Hepatocyte (in vitro differentiated cells): Measurements from ENCODE around the gene SEH1L. TPM values are rescaled to one million over a fixed set of nuclear protein-coding genes. Genes with fewer than 3 reads are reported as not detected.
"Not testable (repeated sequence)": the region's sequence is repeated elsewhere in the genome, so short reads cannot be mapped to it uniquely, and the experiment has no call there.

Experiments used
- DNase-seq: peaks from one replicate; pipeline ENCODE4 v3.0.0-alpha.2; 2016; ENCODE audit warnings: low spot score
- H2AFZ ChIP-seq: fragments of 200-600 bp; sonication (generic); 2 replicates; pipeline ENCODE4 v1.6.0; 2016; ENCODE audit warnings: antibody characterized with exemption, mild to moderate bottlenecking
- H3K27ac ChIP-seq: fragments of 200-600 bp; sonication (generic); 2 replicates; pipeline ENCODE4 v1.5.1; 2016; ENCODE audit warnings: mild to moderate bottlenecking
- H3K27me3 ChIP-seq: fragments of 200-600 bp; sonication (generic); 2 replicates; pipeline ENCODE4 v1.6.1; 2016
- H3K36me3 ChIP-seq: fragments of 200-600 bp; sonication (generic); replicated peaks from 2 replicates; pipeline ENCODE4 v1.5.1; 2016; ENCODE audit warnings: low read depth; ENCODE audit not compliant: insufficient read depth
- H3K4me1 ChIP-seq: fragments of 200-600 bp; sonication (generic); 2 replicates; pipeline ENCODE4 v1.5.1; 2016; ENCODE audit warnings: mild to moderate bottlenecking, moderate library complexity; ENCODE audit not compliant: insufficient read depth
- H3K4me2 ChIP-seq: fragments of 200-600 bp; sonication (generic); 2 replicates; pipeline ENCODE4 v1.6.0; 2016
- H3K4me3 ChIP-seq: fragments of 200-600 bp; sonication (generic); 2 replicates; pipeline ENCODE4 v1.5.1; 2016; ENCODE audit warnings: mild to moderate bottlenecking
- H3K79me2 ChIP-seq: fragments of 200-600 bp; sonication (generic); 2 replicates; pipeline ENCODE4 v1.6.0; 2017; ENCODE audit warnings: mild to moderate bottlenecking
- H3K9me2 ChIP-seq: fragments of 200-600 bp; sonication (generic); replicated peaks from 2 replicates; pipeline ENCODE4 v1.6.0; 2017; ENCODE audit warnings: mild to moderate bottlenecking; ENCODE audit not compliant: insufficient read depth
- H3K9me3 ChIP-seq: fragments of 200-600 bp; sonication (generic); 2 replicates; pipeline ENCODE4 v1.5.1; 2016; ENCODE audit warnings: low read depth, mild to moderate bottlenecking
- H4K20me1 ChIP-seq: fragments of 200-600 bp; sonication (generic); 2 replicates; pipeline ENCODE4 v1.6.0; 2016; ENCODE audit warnings: mild to moderate bottlenecking; ENCODE audit not compliant: insufficient read depth, poor library complexity, severe bottlenecking
- EZH2 ChIP-seq: fragments of 200-600 bp; sonication (generic); IDR thresholded peaks from 2 replicates; pipeline ENCODE4 v1.6.1; 2016; ENCODE audit warnings: antibody characterized with exemption, mild to moderate bottlenecking, borderline replicate concordance
- EZH2phosphoT487 ChIP-seq: fragments of 200-600 bp; sonication (generic); IDR thresholded peaks from one replicate; pipeline ENCODE4 v1.6.1; 2018; ENCODE audit warnings: antibody characterized with exemption, mild to moderate bottlenecking, low read depth, moderate library complexity; ENCODE audit not compliant: unreplicated experiment, severe bottlenecking
- WGBS: methylation state at CpG from one replicate; pipeline ENCODE4 v1.1.6; 2016; ENCODE audit warnings: low lambda C conversion rate; ENCODE audit errors: missing lambda C conversion rate; 5-methylcytosine and 5-hydroxymethylcytosine counted together
- polyA plus RNA-seq: library from polyadenylated mRNA; unstranded; fragments of >200 nt; fragmentation: Nextera tagmentation; extraction: Ambion mirVana; gene quantifications from 2 replicates; pipeline ENCODE4 v1.2.1, GENCODE V29; 2016
- total RNA-seq: library from RNA; depleted of rRNA; stranded (reverse); fragments of >200 nt; gene quantifications from 2 replicates; pipeline ENCODE4 v1.2.3, GENCODE V29; 2014
- TF ChIP-seq, protein P1 (sequence below): fragments of 200-600 bp; sonication (generic); IDR thresholded peaks from 2 replicates; pipeline ENCODE4 v1.5.1; 2016; ENCODE audit warnings: antibody characterized with exemption, mild to moderate bottlenecking; ENCODE audit not compliant: poor library complexity

The SEH1L gene
- total and polyA plus RNA-seq, 2 experiments from 2014 or later, result 24.0 to 25.8 TPM

DNA sequence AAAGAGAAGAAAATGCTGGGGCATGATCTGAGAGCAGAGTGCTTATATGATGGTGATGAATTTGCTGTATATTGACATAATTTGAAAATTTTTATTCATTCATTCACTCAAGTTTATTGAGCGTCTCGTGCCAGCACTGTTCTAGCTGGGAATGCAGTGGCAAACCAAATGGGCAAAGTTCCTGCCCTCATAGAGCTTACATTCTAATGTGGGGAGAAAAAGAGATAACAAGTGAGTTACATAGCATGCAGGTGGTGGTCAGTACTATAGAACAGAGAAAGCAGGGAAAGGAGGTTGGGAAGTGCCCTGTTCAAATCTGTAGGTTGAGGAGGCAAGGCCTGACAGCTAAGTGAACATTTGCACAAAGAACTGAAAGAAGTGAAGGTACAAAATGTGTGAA is 47.6 kb downstream of the SEH1L start:
- no peak for DNase-seq
- Histone ChIP-seq H3K27me3 (no peaks in the 10 kb centered on the region), H4K20me1 (peaks cover 12% of the 10 kb centered on the region), H3K79me2 (peaks cover 78% of the 10 kb centered on the region), H2AFZ (no peak overlapping the region), H3K9me2 (no peaks in the 10 kb centered on the region), H3K4me3 (no peak overlapping the region), H3K4me2 (no peak overlapping the region), H3K4me1 (peaks cover 18% of the 10 kb centered on the region), H3K9me3 (no peaks in the 10 kb centered on the region), H3K36me3 (no peaks in the 10 kb centered on the region), H3K27ac (no peak overlapping the region)
- no peak for TF ChIP-seq EZH2phosphoT487
- no peak for TF ChIP-seq EZH2
- TF ChIP-seq, protein P1, sequence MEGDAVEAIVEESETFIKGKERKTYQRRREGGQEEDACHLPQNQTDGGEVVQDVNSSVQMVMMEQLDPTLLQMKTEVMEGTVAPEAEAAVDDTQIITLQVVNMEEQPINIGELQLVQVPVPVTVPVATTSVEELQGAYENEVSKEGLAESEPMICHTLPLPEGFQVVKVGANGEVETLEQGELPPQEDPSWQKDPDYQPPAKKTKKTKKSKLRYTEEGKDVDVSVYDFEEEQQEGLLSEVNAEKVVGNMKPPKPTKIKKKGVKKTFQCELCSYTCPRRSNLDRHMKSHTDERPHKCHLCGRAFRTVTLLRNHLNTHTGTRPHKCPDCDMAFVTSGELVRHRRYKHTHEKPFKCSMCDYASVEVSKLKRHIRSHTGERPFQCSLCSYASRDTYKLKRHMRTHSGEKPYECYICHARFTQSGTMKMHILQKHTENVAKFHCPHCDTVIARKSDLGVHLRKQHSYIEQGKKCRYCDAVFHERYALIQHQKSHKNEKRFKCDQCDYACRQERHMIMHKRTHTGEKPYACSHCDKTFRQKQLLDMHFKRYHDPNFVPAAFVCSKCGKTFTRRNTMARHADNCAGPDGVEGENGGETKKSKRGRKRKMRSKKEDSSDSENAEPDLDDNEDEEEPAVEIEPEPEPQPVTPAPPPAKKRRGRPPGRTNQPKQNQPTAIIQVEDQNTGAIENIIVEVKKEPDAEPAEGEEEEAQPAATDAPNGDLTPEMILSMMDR, result no peak
- 100% methylated on average over 2 of the region's 2 CpGs for WGBS

DNA sequence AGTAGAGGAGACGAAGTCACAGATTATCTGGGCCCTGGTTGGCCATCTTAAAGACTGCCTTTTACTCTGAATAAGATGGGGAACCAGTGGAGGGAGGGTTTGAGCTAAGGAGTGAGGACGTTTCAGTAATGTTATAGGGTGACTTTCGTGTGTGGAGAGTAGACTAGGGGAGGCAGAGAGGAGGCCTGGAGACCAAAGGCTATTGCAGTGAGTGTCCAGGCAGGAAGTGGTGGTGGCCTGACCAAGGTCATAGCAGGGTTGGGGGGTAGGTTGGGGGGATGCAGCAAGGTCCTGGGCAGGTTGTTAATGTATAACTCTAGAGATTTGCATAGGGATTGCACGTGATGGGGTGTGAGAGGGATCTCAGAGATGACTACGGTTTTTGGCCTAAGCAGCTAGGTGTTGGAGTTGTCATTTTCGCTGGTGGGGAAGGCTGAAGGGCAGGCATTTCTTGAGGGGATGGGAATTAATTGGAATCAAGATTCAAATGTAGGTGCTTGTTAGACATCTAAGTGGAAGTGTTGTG is 48.2 kb downstream of the SEH1L start:
- no peak overlapping the region for H3K4me2 ChIP-seq
- no peak for DNase-seq
- H3K36me3 ChIP-seq, result no peaks in the 10 kb centered on the region
- H4K20me1 ChIP-seq, result peaks cover 12% of the 10 kb centered on the region
- peaks cover 78% of the 10 kb centered on the region for H3K79me2 ChIP-seq
- peaks cover 18% of the 10 kb centered on the region for H3K4me1 ChIP-seq
- H3K27ac ChIP-seq, result no peak overlapping the region
- H3K9me2 ChIP-seq, result no peaks in the 10 kb centered on the region
- H2AFZ ChIP-seq, result no peak overlapping the region
- no peak overlapping the region for H3K4me3 ChIP-seq
- TF ChIP-seq EZH2phosphoT487 (no peak), EZH2 (no peak)
- TF ChIP-seq, protein P1, result no peak
- no peaks in the 10 kb centered on the region for H3K9me3 ChIP-seq
- 91% methylated on average over 6 of the region's 6 CpGs for WGBS
- no peaks in the 10 kb centered on the region for H3K27me3 ChIP-seq

DNA sequence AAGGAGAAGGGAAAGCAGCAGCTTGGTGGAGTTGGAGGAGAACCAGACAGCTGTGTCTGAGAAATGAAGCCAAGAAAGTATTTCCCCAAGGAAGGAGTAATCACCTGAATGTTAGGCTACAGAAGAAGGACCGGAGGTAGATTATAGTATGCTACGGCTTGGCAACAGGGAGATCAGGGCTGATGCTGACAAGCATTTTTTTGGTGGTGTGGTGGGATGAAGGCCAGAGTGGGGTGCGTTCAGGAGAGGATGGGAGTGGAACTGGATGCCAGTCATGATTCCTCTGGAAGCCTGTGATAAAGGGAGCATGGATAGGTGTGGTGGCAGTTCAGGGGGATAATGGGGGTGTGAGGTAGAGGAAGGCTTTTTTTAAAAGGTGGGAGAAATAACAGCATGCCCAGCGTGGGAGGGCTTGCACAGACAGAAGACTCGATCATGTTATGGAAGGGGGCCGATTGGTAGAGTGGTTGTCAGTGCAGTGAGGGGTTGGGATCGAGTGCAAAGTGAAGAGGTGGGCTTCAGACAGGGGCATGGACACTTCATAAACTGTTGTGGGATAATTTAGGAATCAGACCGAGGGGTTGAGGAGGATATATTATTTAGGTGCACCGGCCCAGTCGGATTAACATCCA is 49.0 kb downstream of the SEH1L start:
- TF ChIP-seq, protein P1, result no peak
- TF ChIP-seq EZH2phosphoT487, result no peak
- TF ChIP-seq EZH2, result no peak
- H3K9me2 ChIP-seq, result no peaks in the 10 kb centered on the region
- no peak overlapping the region for H3K4me3 ChIP-seq
- peaks cover 18% of the 10 kb centered on the region for H3K4me1 ChIP-seq
- H3K79me2 ChIP-seq, result peaks cover 78% of the 10 kb centered on the region
- no peaks in the 10 kb centered on the region for H3K9me3 ChIP-seq
- WGBS, result 82% methylated on average over 10 of the region's 10 CpGs
- H4K20me1 ChIP-seq, result peaks cover 12% of the 10 kb centered on the region
- no peaks in the 10 kb centered on the region for H3K36me3 ChIP-seq
- no peak for DNase-seq
- no peaks in the 10 kb centered on the region for H3K27me3 ChIP-seq
- no peak overlapping the region for H3K4me2 ChIP-seq
- H3K27ac ChIP-seq, result no peak overlapping the region
- H2AFZ ChIP-seq, result no peak overlapping the region

DNA sequence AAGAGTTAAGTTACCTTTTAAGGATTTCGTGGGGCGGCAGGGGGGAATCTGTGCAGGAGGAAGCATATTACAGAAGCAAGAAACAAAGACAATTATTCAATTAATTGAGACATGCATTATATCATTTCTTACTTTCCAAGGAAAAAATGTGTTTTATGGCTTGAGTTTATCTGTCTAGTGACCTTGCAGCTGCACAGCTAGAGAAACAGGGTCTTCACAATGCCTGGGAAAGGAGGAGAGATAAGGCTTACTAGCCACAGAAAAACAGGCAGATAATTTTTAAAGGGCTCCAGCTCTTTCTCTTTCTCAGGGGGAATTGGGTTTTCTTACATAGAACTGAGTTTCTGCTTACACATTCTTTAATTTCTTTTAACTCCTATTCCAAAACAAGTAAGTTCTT is 49.5 kb downstream of the SEH1L start:
- H4K20me1 ChIP-seq, result peaks cover 11% of the 10 kb centered on the region
- H3K27ac ChIP-seq, H3K4me2 ChIP-seq, H3K4me3 ChIP-seq, H3K36me3 ChIP-seq, H2AFZ ChIP-seq, H3K9me2 ChIP-seq, H3K9me3 ChIP-seq, H3K27me3 ChIP-seq, DNase-seq: not testable (repeated sequence)
- H3K79me2 ChIP-seq, result peaks cover 77% of the 10 kb centered on the region
- peaks cover 16% of the 10 kb centered on the region for H3K4me1 ChIP-seq
- WGBS, result 47% methylated on average over 2 of the region's 2 CpGs
